ENCODE measurements around the gene LMO7. TPM values are rescaled to one million over a fixed set of nuclear protein-coding genes. Genes with fewer than 3 reads are reported as not detected.

LMO7 gene
- total and polyA plus RNA-seq, 2 donors from 2014 or later = 44.0 to 138 TPM

DNA sequence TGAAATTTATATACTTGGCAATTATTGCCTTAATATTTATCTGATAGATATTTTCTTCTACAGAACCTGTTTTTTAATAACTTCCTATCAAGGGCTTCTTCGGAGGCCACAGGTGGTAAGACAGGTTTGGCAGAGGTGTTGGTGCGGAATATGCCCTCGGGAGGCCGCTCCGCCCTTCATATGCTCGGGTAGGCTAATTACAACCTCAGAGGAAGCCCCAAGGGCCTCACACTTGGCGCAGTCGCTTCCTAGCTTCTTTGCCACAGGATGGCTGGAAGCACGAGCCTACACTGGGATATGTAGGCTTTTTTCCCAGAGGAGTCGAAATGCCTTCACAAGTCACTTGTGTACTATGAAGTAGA, 68.8 kb downstream of the LMO7 start:
- H3K9ac ChIP-seq (ENCODE audit: low read length in 3 of 3) = no peak overlapping the region
- no peaks in the 10 kb centered on the region for H3K27me3 ChIP-seq (ENCODE audit: control insufficient read depth, insufficient read depth, low read length)
- H3K4me1 ChIP-seq (ENCODE audit: control insufficient read depth in 2 of 3, insufficient read depth in 2 of 3, low read depth in 1 of 3, low read length in 3 of 3) = peaks cover 0 to 4% (median 0%) of the 10 kb centered on the region in 3 donors
- no peak overlapping the region for H3K27ac ChIP-seq (ENCODE audit: low read depth in 2 of 2, low read length in 2 of 2)
- intact Hi-C loops (cut with DNase I) = no loop called here
- no peak overlapping the region for H3K4me3 ChIP-seq (ENCODE audit: low read length in 3 of 3)
- DNase-seq (peak in 2 of 5 donors; percentile 14 to 72), FAIRE-seq (no peak)
- TF ChIP-seq, protein P1, sequence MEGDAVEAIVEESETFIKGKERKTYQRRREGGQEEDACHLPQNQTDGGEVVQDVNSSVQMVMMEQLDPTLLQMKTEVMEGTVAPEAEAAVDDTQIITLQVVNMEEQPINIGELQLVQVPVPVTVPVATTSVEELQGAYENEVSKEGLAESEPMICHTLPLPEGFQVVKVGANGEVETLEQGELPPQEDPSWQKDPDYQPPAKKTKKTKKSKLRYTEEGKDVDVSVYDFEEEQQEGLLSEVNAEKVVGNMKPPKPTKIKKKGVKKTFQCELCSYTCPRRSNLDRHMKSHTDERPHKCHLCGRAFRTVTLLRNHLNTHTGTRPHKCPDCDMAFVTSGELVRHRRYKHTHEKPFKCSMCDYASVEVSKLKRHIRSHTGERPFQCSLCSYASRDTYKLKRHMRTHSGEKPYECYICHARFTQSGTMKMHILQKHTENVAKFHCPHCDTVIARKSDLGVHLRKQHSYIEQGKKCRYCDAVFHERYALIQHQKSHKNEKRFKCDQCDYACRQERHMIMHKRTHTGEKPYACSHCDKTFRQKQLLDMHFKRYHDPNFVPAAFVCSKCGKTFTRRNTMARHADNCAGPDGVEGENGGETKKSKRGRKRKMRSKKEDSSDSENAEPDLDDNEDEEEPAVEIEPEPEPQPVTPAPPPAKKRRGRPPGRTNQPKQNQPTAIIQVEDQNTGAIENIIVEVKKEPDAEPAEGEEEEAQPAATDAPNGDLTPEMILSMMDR (IDR thresholded peaks at IDR 0.05; ENCODE audit: borderline replicate concordance, extremely low read depth, insufficient read depth) = no peak
- H3K9me3 ChIP-seq (ENCODE audit: control insufficient read depth in 2 of 3, insufficient read depth in 1 of 3, low read length in 3 of 3) = no peaks in the 10 kb centered on the region
- no peaks in the 10 kb centered on the region for H3K36me3 ChIP-seq (ENCODE audit: control insufficient read depth in 2 of 3, insufficient read depth in 3 of 3, low read length in 3 of 3)

DNA sequence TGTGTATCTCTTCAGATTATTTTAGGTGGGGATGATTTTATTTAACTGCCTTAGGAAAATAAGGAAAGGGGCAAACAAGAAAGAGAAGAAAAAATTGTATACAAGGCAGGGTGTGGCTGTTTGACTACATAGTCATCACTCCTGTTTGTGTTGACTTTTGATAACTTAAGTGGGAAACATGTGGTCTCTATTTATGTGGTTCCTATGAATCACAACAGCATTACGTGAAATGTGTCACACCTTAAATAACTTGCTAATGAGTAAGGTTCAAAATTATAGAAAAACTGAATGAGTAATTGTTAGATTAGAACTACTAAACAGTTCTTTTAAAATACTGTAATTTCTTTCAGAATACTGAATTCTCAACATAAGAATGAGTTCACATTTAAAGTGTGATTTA, 69.3 kb downstream of the LMO7 start:
- intact Hi-C loops (cut with DNase I) = no loop called here
- Histone ChIP-seq H3K4me1 (ENCODE audit: control insufficient read depth in 2 of 3, insufficient read depth in 2 of 3, low read depth in 1 of 3, low read length in 3 of 3) (peaks cover 0 to 4% (median 0%) of the 10 kb centered on the region in 3 donors), H3K9ac (ENCODE audit: low read length in 3 of 3) (no peak overlapping the region), H3K27ac (ENCODE audit: low read depth in 2 of 2, low read length in 2 of 2) (no peak overlapping the region), H3K9me3 (ENCODE audit: control insufficient read depth in 2 of 3, insufficient read depth in 1 of 3, low read length in 3 of 3) (no peaks in the 10 kb centered on the region), H3K36me3 (ENCODE audit: control insufficient read depth in 2 of 3, insufficient read depth in 3 of 3, low read length in 3 of 3) (no peaks in the 10 kb centered on the region), H3K27me3 (ENCODE audit: control insufficient read depth, insufficient read depth, low read length) (no peaks in the 10 kb centered on the region), H3K4me3 (ENCODE audit: low read length in 3 of 3) (no peak overlapping the region)
- DNase-seq (no peak), FAIRE-seq (peak; percentile 62)
- TF ChIP-seq, protein P1 (IDR thresholded peaks at IDR 0.05; ENCODE audit: borderline replicate concordance, extremely low read depth, insufficient read depth) = no peak

DNA sequence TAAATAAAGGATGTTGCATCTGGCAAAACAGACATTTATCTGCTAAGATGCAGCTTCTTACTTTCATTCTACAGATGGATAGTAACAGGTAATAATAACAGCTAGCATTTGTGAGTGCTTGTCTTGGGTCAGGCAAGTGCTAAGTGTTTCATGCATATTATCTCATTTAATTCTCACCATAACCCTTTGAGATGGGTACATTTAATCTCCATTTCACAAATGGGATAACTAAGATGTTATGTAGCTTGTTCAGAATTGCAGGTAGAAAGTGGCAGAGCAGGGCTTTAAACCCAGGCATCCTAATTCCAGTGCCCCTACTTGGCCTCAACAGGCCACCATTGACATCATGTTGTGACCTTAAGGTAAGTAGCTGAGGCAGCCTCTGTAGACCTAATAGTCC, 69.8 kb downstream of the LMO7 start:
- Histone ChIP-seq H3K4me3 (ENCODE audit: low read length in 3 of 3) (no peak overlapping the region), H3K27me3 (ENCODE audit: control insufficient read depth, insufficient read depth, low read length) (no peaks in the 10 kb centered on the region), H3K36me3 (ENCODE audit: control insufficient read depth in 2 of 3, insufficient read depth in 3 of 3, low read length in 3 of 3) (no peaks in the 10 kb centered on the region), H3K9ac (ENCODE audit: low read length in 3 of 3) (no peak overlapping the region), H3K27ac (ENCODE audit: low read depth in 2 of 2, low read length in 2 of 2) (no peak overlapping the region), H3K9me3 (ENCODE audit: control insufficient read depth in 2 of 3, insufficient read depth in 1 of 3, low read length in 3 of 3) (no peaks in the 10 kb centered on the region), H3K4me1 (ENCODE audit: control insufficient read depth in 2 of 3, insufficient read depth in 2 of 3, low read depth in 1 of 3, low read length in 3 of 3) (peaks cover 0 to under 1% (median 0%) of the 10 kb centered on the region in 3 donors)
- intact Hi-C loops (cut with DNase I) = no loop called here
- TF ChIP-seq, protein P1 (IDR thresholded peaks at IDR 0.05; ENCODE audit: borderline replicate concordance, extremely low read depth, insufficient read depth) = no peak
- FAIRE-seq (no peak), DNase-seq (no peak)

DNA sequence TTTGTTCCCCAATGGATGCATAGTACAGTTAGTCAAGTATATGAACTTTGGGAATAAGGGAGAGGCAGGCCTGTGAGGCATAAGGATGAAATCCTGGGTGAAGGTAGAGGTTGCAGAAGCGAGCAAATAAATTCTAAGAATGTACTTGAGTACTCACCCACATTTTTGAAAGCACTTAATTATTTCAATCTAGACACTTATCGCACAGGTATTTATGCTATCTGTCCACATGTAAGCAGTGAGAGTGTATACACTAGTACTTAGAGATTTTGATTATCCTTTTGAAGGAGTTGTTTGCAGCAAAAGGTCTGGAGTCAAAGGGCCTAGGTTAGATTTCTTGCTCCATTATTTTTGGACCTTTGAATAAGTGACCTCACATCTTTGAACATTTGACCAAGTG, 77.7 kb downstream of the LMO7 start:
- intact Hi-C loops (cut with DNase I) = no loop called here
- Histone ChIP-seq H3K9ac (ENCODE audit: low read length in 3 of 3) (no peak overlapping the region), H3K36me3 (ENCODE audit: control insufficient read depth in 2 of 3, insufficient read depth in 3 of 3, low read length in 3 of 3) (no peaks in the 10 kb centered on the region), H3K4me1 (ENCODE audit: control insufficient read depth in 2 of 3, insufficient read depth in 2 of 3, low read depth in 1 of 3, low read length in 3 of 3) (no peaks in the 10 kb centered on the region), H3K27ac (ENCODE audit: low read depth in 2 of 2, low read length in 2 of 2) (no peak overlapping the region), H3K27me3 (ENCODE audit: control insufficient read depth, insufficient read depth, low read length) (no peaks in the 10 kb centered on the region), H3K4me3 (ENCODE audit: low read length in 3 of 3) (no peak overlapping the region), H3K9me3 (ENCODE audit: control insufficient read depth in 2 of 3, insufficient read depth in 1 of 3, low read length in 3 of 3) (no peaks in the 10 kb centered on the region)
- DNase-seq (no peak), FAIRE-seq (no peak)
- TF ChIP-seq, protein P1 (IDR thresholded peaks at IDR 0.05; ENCODE audit: borderline replicate concordance, extremely low read depth, insufficient read depth) = no peak
